Nephron (organoid): ENCODE results near the gene TMEM63C.
"Not testable (repeated sequence)": the region's sequence is repeated elsewhere in the genome, so short reads cannot be mapped to it uniquely, and the experiment has no call there.

Experiments
- H3K27ac Mint-ChIP-seq, 3 experiments: 2 replicates each; pipeline ENCODE4 v1.8.0; 2020; ENCODE audit warnings: mixed read lengths in 3 of 3, mild to moderate bottlenecking in 2 of 3, moderate library complexity in 1 of 3
- H3K27me3 Mint-ChIP-seq: 2 replicates; pipeline ENCODE4 v1.8.0; 2021; ENCODE audit warnings: low read depth, mild to moderate bottlenecking, moderate library complexity, mixed read lengths
- H3K36me3 Mint-ChIP-seq: 2 replicates; pipeline ENCODE4 v1.8.0; 2020; ENCODE audit warnings: low read depth, mixed read lengths
- H3K4me1 Mint-ChIP-seq: 2 replicates; pipeline ENCODE4 v1.8.0; 2020; ENCODE audit warnings: mixed read lengths
- H3K4me3 Mint-ChIP-seq, 3 experiments: 2 replicates each; pipeline ENCODE4 v1.8.0; 2020; ENCODE audit warnings: mild to moderate bottlenecking in 3 of 3, mixed read lengths in 3 of 3, moderate library complexity in 2 of 3
- H3K9me3 Mint-ChIP-seq: 2 replicates; pipeline ENCODE4 v1.8.0; 2020; ENCODE audit warnings: mixed read lengths
- TF ChIP-seq, protein P1 (sequence below), 3 experiments: fragments of 200-600 bp; sonication (generic); IDR thresholded peaks; one replicate each; pipeline ENCODE4 v1.5.0; 2021; ENCODE audit warnings: antibody characterized with exemption in 3 of 3; ENCODE audit not compliant: unreplicated experiment in 3 of 3

The TMEM63C gene

GRCh38 chr14:77170045-77170444, 11.6 kb upstream of the TMEM63C start:
- Mint-ChIP-seq H3K4me1 (no peaks in the 10 kb centered on the region), H3K27ac (no peak overlapping the region), H3K9me3 (peaks cover 20% of the 10 kb centered on the region), H3K4me3 (no peak overlapping the region), H3K27me3 (peaks cover 14% of the 10 kb centered on the region), H3K36me3 (peaks cover 4% of the 10 kb centered on the region)
- TF ChIP-seq, protein P1, sequence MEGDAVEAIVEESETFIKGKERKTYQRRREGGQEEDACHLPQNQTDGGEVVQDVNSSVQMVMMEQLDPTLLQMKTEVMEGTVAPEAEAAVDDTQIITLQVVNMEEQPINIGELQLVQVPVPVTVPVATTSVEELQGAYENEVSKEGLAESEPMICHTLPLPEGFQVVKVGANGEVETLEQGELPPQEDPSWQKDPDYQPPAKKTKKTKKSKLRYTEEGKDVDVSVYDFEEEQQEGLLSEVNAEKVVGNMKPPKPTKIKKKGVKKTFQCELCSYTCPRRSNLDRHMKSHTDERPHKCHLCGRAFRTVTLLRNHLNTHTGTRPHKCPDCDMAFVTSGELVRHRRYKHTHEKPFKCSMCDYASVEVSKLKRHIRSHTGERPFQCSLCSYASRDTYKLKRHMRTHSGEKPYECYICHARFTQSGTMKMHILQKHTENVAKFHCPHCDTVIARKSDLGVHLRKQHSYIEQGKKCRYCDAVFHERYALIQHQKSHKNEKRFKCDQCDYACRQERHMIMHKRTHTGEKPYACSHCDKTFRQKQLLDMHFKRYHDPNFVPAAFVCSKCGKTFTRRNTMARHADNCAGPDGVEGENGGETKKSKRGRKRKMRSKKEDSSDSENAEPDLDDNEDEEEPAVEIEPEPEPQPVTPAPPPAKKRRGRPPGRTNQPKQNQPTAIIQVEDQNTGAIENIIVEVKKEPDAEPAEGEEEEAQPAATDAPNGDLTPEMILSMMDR (IDR thresholded peaks at IDR 0.05; ENCODE audit: unreplicated experiment in 3 of 3): no peak

DNA sequence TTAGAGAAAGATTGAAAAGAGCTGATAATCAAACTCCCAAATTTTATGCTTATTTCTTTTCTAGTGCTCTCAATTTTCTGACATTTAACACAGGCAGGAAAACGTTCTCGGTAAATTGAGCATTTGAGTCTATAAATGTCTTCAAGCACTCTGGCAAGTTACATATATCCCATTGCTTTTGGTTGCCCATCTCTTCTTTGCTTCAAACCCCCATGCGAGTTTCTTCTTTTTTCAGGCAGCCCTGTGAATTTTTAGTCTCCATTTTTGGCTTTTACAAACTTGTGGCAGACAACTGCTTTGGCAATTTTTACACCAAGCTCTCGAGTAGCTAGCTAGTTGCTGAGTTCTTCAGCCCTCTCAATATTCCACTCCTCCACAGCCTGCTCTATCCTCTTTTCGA, 8.7 kb upstream of the TMEM63C start:
- Mint-ChIP-seq H3K36me3 (peaks cover 4% of the 10 kb centered on the region), H3K4me1 (no peaks in the 10 kb centered on the region), H3K27ac (no peak overlapping the region), H3K27me3 (peaks cover 28% of the 10 kb centered on the region), H3K4me3 (no peak overlapping the region), H3K9me3 (peaks cover 16% of the 10 kb centered on the region)
- TF ChIP-seq, protein P1 (IDR thresholded peaks at IDR 0.05; ENCODE audit: unreplicated experiment in 3 of 3): no peak

GRCh38 chr14:77173911-77174617, 7.5 kb upstream of the TMEM63C start:
- peaks cover 12% of the 10 kb centered on the region for H3K9me3 Mint-ChIP-seq
- H3K4me1 Mint-ChIP-seq, H3K36me3 Mint-ChIP-seq, H3K4me3 Mint-ChIP-seq, H3K27ac Mint-ChIP-seq: not testable (repeated sequence)
- peaks cover 32% of the 10 kb centered on the region for H3K27me3 Mint-ChIP-seq

GRCh38 chr14:77175843-77176242, 5.8 kb upstream of the TMEM63C start:
- no peaks in the 10 kb centered on the region for H3K4me1 Mint-ChIP-seq
- H3K4me3 Mint-ChIP-seq: no peak overlapping the region
- peaks cover 2% of the 10 kb centered on the region for H3K9me3 Mint-ChIP-seq
- TF ChIP-seq, protein P1 (IDR thresholded peaks at IDR 0.05; ENCODE audit: unreplicated experiment in 3 of 3): no peak
- peaks cover 35% of the 10 kb centered on the region for H3K27me3 Mint-ChIP-seq
- H3K27ac Mint-ChIP-seq: no peak overlapping the region
- no peaks in the 10 kb centered on the region for H3K36me3 Mint-ChIP-seq

DNA sequence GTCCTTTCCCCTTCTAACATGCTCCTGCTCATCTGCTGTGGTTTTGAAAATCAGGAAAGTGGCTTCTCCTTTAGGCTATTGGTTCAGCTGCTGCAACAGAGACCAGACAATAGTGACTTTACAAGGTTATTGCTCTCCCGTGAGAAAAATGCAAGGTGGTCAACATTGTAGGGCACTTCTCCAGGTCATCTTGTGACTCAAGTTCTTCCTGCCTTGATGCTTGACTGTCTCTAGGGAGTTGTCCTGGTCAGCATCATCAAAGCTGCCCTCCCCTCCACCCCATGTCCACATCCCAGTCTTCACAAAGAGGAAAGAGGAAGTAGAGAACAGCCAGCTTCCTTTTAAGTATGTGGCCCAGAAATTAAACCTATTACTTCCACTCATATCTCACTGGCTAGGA, 3.9 kb upstream of the TMEM63C start:
- H3K27me3 Mint-ChIP-seq: peaks cover 37% of the 10 kb centered on the region
- no peak overlapping the region for H3K4me3 Mint-ChIP-seq
- peaks cover 2% of the 10 kb centered on the region for H3K4me1 Mint-ChIP-seq
- TF ChIP-seq, protein P1 (IDR thresholded peaks at IDR 0.05; ENCODE audit: unreplicated experiment in 3 of 3): no peak
- H3K27ac Mint-ChIP-seq: no peak overlapping the region
- no peaks in the 10 kb centered on the region for H3K36me3 Mint-ChIP-seq
- no peaks in the 10 kb centered on the region for H3K9me3 Mint-ChIP-seq

GRCh38 chr14:77178656-77179055, 2.9 kb upstream of the TMEM63C start:
- Mint-ChIP-seq H3K9me3 (no peaks in the 10 kb centered on the region), H3K27me3 (peaks cover 45% of the 10 kb centered on the region), H3K4me3 (no peak overlapping the region), H3K27ac (no peak overlapping the region), H3K36me3 (no peaks in the 10 kb centered on the region), H3K4me1 (peaks cover 6% of the 10 kb centered on the region)
- TF ChIP-seq, protein P1 (IDR thresholded peaks at IDR 0.05; ENCODE audit: unreplicated experiment in 3 of 3): no peak
